Neural cell (in vitro differentiated cells): ENCODE measurements around the gene DOCK4.

Source experiments
- EP300 ChIP-seq: fragments of 450-650 bp; conservative IDR thresholded peaks from 2 replicates; pipeline ENCODE4 v1.6.1; 2014; ENCODE audit warnings: antibody characterized with exemption, mild to moderate bottlenecking, moderate library complexity; ENCODE audit not compliant: poor library complexity, severe bottlenecking
- EZH2 ChIP-seq: fragments of 200-600, 300-800 bp; shearing (Covaris generic), sonication (generic); IDR thresholded peaks from 2 replicates; pipeline ENCODE4 v1.6.1; 2014; ENCODE audit warnings: antibody characterized with exemption, low read length, borderline replicate concordance, mild to moderate bottlenecking; ENCODE audit not compliant: insufficient read depth, poor library complexity, severe bottlenecking
- POLR2AphosphoS5 ChIP-seq: IDR thresholded peaks from 2 replicates; pipeline ENCODE4 v1.6.1; 2012
- SMC3 ChIP-seq: fragments of 450-650 bp; conservative IDR thresholded peaks from 2 replicates; pipeline ENCODE4 v1.6.1; 2014; ENCODE audit warnings: antibody characterized with exemption, mild to moderate bottlenecking, moderate library complexity; ENCODE audit not compliant: poor library complexity
- TAF1 ChIP-seq: IDR thresholded peaks from 2 replicates; pipeline ENCODE4 v1.6.1; 2012; ENCODE audit warnings: low read depth
- TF ChIP-seq, protein P1 (sequence below): fragments of 450-650 bp; IDR thresholded peaks from 2 replicates; pipeline ENCODE4 v1.5.1; 2014; ENCODE audit warnings: antibody characterized with exemption, mild to moderate bottlenecking, moderate library complexity; ENCODE audit not compliant: poor library complexity, severe bottlenecking
- TF ChIP-seq, protein P2 (sequence below): IDR thresholded peaks from 2 replicates; pipeline ENCODE4 v1.6.1; 2012; ENCODE audit warnings: borderline replicate concordance

DNA sequence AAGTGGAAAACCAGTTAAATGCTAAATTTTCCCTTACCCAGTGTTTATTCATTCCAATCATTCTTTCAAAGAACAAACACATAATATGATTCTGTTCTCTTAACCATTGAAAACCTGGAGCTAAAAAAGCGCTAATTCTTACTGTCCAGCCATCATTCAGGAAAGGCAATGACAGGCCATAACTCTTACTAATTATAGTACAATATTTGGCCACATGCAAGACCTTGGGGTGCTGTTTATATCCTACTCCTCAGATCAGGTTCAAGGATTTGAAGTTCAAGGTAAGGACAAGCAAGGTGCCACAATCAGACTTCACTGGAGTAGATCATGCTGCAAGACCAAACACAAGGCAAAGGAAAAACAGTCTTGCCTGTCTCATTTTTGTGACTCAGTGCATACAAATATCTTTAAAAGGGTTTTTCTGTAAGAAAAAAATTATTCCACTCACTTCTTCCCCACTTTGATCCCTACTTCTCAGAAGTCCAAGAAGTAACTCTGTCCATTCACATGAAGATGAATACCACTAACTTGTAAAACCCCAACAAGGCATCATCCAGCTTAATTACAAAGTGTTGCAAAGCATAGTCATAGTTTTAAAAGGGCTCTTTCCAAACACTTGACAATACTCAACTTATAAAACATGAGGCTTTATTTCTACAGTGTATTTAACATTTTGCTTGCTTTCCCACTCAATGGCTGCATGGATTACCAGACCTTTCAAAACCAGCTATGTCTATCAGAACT lies 153.0 kb downstream of the DOCK4 start:
- TF ChIP-seq POLR2AphosphoS5, result no peak
- TF ChIP-seq, protein P1, sequence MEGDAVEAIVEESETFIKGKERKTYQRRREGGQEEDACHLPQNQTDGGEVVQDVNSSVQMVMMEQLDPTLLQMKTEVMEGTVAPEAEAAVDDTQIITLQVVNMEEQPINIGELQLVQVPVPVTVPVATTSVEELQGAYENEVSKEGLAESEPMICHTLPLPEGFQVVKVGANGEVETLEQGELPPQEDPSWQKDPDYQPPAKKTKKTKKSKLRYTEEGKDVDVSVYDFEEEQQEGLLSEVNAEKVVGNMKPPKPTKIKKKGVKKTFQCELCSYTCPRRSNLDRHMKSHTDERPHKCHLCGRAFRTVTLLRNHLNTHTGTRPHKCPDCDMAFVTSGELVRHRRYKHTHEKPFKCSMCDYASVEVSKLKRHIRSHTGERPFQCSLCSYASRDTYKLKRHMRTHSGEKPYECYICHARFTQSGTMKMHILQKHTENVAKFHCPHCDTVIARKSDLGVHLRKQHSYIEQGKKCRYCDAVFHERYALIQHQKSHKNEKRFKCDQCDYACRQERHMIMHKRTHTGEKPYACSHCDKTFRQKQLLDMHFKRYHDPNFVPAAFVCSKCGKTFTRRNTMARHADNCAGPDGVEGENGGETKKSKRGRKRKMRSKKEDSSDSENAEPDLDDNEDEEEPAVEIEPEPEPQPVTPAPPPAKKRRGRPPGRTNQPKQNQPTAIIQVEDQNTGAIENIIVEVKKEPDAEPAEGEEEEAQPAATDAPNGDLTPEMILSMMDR, result no peak
- no peak for TF ChIP-seq EP300
- no peak for TF ChIP-seq EZH2
- TF ChIP-seq TAF1, result no peak
- TF ChIP-seq, protein P2, sequence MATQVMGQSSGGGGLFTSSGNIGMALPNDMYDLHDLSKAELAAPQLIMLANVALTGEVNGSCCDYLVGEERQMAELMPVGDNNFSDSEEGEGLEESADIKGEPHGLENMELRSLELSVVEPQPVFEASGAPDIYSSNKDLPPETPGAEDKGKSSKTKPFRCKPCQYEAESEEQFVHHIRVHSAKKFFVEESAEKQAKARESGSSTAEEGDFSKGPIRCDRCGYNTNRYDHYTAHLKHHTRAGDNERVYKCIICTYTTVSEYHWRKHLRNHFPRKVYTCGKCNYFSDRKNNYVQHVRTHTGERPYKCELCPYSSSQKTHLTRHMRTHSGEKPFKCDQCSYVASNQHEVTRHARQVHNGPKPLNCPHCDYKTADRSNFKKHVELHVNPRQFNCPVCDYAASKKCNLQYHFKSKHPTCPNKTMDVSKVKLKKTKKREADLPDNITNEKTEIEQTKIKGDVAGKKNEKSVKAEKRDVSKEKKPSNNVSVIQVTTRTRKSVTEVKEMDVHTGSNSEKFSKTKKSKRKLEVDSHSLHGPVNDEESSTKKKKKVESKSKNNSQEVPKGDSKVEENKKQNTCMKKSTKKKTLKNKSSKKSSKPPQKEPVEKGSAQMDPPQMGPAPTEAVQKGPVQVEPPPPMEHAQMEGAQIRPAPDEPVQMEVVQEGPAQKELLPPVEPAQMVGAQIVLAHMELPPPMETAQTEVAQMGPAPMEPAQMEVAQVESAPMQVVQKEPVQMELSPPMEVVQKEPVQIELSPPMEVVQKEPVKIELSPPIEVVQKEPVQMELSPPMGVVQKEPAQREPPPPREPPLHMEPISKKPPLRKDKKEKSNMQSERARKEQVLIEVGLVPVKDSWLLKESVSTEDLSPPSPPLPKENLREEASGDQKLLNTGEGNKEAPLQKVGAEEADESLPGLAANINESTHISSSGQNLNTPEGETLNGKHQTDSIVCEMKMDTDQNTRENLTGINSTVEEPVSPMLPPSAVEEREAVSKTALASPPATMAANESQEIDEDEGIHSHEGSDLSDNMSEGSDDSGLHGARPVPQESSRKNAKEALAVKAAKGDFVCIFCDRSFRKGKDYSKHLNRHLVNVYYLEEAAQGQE, result no peak
- TF ChIP-seq SMC3, result no peak
